GM12878 (cell line): ENCODE measurements around the gene SERPINI1. TPM values are rescaled to one million over a fixed set of nuclear protein-coding genes. Genes with fewer than 3 reads are reported as not detected.

ENCODE experiments used
- ATF2 ChIP-seq: IDR thresholded peaks from 2 replicates; pipeline ENCODE4 v1.6.1; 2012; ENCODE audit warnings: low read length, inconsistent platforms
- CBFB ChIP-seq: IDR thresholded peaks from 2 replicates; pipeline ENCODE4 v1.6.1; 2016; ENCODE audit warnings: antibody characterized with exemption, low read depth
- CBX3 ChIP-seq: fragments of 200-600 bp; sonication (generic); IDR thresholded peaks from 2 replicates; pipeline ENCODE4 v1.6.1; 2016; ENCODE audit warnings: low read depth, borderline replicate concordance
- ESRRA ChIP-seq: IDR thresholded peaks from 2 replicates; pipeline ENCODE4 v1.6.1; 2012; ENCODE audit warnings: mild to moderate bottlenecking, low read length, improper control_type of control experiment
- FOXK2 ChIP-seq: fragments of 450-650 bp; IDR thresholded peaks from 2 replicates; pipeline ENCODE4 v1.6.1; 2017; ENCODE audit warnings: mild to moderate bottlenecking, moderate library complexity
- GATAD2B ChIP-seq: fragments of 450-650 bp; conservative IDR thresholded peaks from 2 replicates; pipeline ENCODE4 v1.6.1; 2017; ENCODE audit warnings: low read depth, mild to moderate bottlenecking, moderate library complexity
- JUND ChIP-seq: IDR thresholded peaks from 2 replicates; pipeline ENCODE4 v1.6.1; 2012; ENCODE audit warnings: low read depth, mild to moderate bottlenecking, low read length, improper control_type of control experiment, moderate library complexity
- KAT2A ChIP-seq: conservative IDR thresholded peaks from 2 replicates; pipeline ENCODE4 v1.6.1; 2011; ENCODE audit warnings: low read depth, low read length; ENCODE audit not compliant: control insufficient read depth
- NR2F1 ChIP-seq: fragments of 450-650 bp; conservative IDR thresholded peaks from 2 replicates; pipeline ENCODE4 v1.6.1; 2017; ENCODE audit warnings: mild to moderate bottlenecking
- PAX5 ChIP-seq: IDR thresholded peaks from 2 replicates; pipeline ENCODE4 v1.6.1; 2011; ENCODE audit warnings: low read depth, low read length, borderline replicate concordance
- PML ChIP-seq: IDR thresholded peaks from 2 replicates; pipeline ENCODE4 v1.6.1; 2012; ENCODE audit warnings: low read length, inconsistent platforms
- RB1 ChIP-seq: fragments of 450-650 bp; formaldehyde crosslinking; IDR thresholded peaks from 2 replicates; pipeline ENCODE4 v1.6.1; 2017; ENCODE audit warnings: mild to moderate bottlenecking, borderline replicate concordance
- SRF ChIP-seq, 2 experiments: IDR thresholded peaks; 2 replicates each; pipeline ENCODE4 v1.6.1; 2011; ENCODE audit warnings: low read depth in 2 of 2, low read length in 2 of 2, mild to moderate bottlenecking in 1 of 2, moderate library complexity in 1 of 2
- SUZ12 ChIP-seq: fragments of 200-600 bp; sonication (generic); IDR thresholded peaks from one replicate; pipeline ENCODE4 v1.6.1; 2018; ENCODE audit warnings: antibody characterized with exemption, mild to moderate bottlenecking; ENCODE audit not compliant: unreplicated experiment
- ZNF217 ChIP-seq: fragments of 450-650 bp; IDR thresholded peaks from 2 replicates; pipeline ENCODE4 v1.6.1; 2017; ENCODE audit warnings: antibody characterized with exemption, mild to moderate bottlenecking
- polyA plus RNA-seq, 11 experiments: library from polyadenylated mRNA; depleted of rRNA in 4 of 11; unstranded in 6 of 11; stranded (reverse) in 5 of 11; fragments of >200 nt; fragmentation: Nextera tagmentation in 4 of 11; fragmentation: Illumina TruSeq in 1 of 11; extraction: Ambion mirVana in 4 of 11; extraction: Trizol in 1 of 11; gene quantifications; 1 replicate in 1 of 11; 2 replicates in 10 of 11; pipeline versions ENCODE4 v1.2.1 to v1.2.3, GENCODE V29; 2011 to 2016; ENCODE audit warnings: inconsistent platforms in 2 of 11, missing spikeins in 2 of 11, low read depth in 1 of 11
- total RNA-seq, 4 experiments: library from RNA; depleted of rRNA in 3 of 4; stranded (reverse); fragments of >200 nt in 3 of 4; fragmentation: Illumina TruSeq in 1 of 4; extraction: Trizol in 1 of 4; gene quantifications; 2 replicates each; pipeline versions ENCODE4 v1.2.1 to v1.2.3, GENCODE V29; 2013 to 2021
- TF ChIP-seq, protein P1 (sequence below), 3 experiments: IDR thresholded peaks in 2 of 3; conservative IDR thresholded peaks in 1 of 3; 2 replicates each; pipeline ENCODE4 v1.5.1; 2011; ENCODE audit warnings: low read depth in 3 of 3, low read length in 3 of 3, mild to moderate bottlenecking in 3 of 3, control low read depth in 2 of 3, moderate library complexity in 2 of 3, inconsistent platforms in 1 of 3, mixed read lengths in 1 of 3; ENCODE audit not compliant: control insufficient read depth in 2 of 3, insufficient read depth in 1 of 3; ENCODE audit errors: extremely low read depth in 1 of 3
- TF ChIP-seq, protein P2 (sequence below): fragments of 450-650 bp; IDR thresholded peaks from 2 replicates; pipeline ENCODE4 v1.6.1; 2017; ENCODE audit warnings: mild to moderate bottlenecking, moderate library complexity
- TF ChIP-seq, protein P3 (sequence below): fragments of 450-650 bp; formaldehyde crosslinking; IDR thresholded peaks from 2 replicates; pipeline ENCODE4 v1.4.0; 2022; ENCODE audit warnings: mild to moderate bottlenecking, moderate library complexity

SERPINI1 gene
- total and polyA plus RNA-seq, 10 of the 15 experiments (the other 5 are each of a cell fraction or from before 2014, with no cell fraction given) = 1.5 to 7.6 (median 3.6) TPM

DNA sequence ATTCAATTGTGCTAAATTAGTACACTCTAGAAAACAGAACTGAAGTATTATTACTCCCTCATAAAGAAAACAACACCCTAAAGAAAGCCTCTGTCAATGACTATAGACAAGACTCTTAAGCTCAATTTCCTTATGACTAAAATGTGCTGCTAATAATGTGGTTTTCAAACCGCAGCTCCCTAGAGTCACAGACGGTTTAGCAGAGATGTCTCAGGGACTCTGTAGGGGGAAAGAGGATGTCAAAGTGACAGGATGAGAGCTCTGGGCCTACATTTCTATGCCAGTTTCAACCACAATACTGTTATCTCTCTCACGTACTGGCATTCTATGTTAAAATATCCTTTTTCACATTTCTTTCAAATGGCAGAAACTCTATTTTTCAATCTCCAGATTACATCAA, 44.2 kb upstream of the SERPINI1 start (continued):
- TF ChIP-seq, protein P1, sequence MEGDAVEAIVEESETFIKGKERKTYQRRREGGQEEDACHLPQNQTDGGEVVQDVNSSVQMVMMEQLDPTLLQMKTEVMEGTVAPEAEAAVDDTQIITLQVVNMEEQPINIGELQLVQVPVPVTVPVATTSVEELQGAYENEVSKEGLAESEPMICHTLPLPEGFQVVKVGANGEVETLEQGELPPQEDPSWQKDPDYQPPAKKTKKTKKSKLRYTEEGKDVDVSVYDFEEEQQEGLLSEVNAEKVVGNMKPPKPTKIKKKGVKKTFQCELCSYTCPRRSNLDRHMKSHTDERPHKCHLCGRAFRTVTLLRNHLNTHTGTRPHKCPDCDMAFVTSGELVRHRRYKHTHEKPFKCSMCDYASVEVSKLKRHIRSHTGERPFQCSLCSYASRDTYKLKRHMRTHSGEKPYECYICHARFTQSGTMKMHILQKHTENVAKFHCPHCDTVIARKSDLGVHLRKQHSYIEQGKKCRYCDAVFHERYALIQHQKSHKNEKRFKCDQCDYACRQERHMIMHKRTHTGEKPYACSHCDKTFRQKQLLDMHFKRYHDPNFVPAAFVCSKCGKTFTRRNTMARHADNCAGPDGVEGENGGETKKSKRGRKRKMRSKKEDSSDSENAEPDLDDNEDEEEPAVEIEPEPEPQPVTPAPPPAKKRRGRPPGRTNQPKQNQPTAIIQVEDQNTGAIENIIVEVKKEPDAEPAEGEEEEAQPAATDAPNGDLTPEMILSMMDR (IDR thresholded peaks at IDR 0.05 in 2 of 3, conservative IDR thresholded peaks at IDR 0.05 in 1 of 3; ENCODE audit: control insufficient read depth in 2 of 3, extremely low read depth in 1 of 3, insufficient read depth in 1 of 3, low read depth in 3 of 3, low read length in 3 of 3) = no peak
- TF ChIP-seq RB1 (no peak; the same call in 1 of the 2 replicates), PAX5 (peak; percentile 92), ESRRA (no peak), KAT2A (no peak), NR2F1 (peak; percentile 84), PML (0 out of 2 replicates have a peak, but pooled peaks have one; percentile 29), CBFB (peak; percentile 96), SRF (IDR thresholded peaks at IDR 0.05; ENCODE audit: low read depth in 2 of 2, low read length in 2 of 2) (no peak), JUND (peak; percentile 27; the same call in 1 of the 2 replicates), SUZ12 (no peak), ATF2 (peak; percentile 83), FOXK2 (no peak), ZNF217 (peak; percentile 99), GATAD2B (peak; percentile 81), CBX3 (no peak)
- TF ChIP-seq, protein P2, sequence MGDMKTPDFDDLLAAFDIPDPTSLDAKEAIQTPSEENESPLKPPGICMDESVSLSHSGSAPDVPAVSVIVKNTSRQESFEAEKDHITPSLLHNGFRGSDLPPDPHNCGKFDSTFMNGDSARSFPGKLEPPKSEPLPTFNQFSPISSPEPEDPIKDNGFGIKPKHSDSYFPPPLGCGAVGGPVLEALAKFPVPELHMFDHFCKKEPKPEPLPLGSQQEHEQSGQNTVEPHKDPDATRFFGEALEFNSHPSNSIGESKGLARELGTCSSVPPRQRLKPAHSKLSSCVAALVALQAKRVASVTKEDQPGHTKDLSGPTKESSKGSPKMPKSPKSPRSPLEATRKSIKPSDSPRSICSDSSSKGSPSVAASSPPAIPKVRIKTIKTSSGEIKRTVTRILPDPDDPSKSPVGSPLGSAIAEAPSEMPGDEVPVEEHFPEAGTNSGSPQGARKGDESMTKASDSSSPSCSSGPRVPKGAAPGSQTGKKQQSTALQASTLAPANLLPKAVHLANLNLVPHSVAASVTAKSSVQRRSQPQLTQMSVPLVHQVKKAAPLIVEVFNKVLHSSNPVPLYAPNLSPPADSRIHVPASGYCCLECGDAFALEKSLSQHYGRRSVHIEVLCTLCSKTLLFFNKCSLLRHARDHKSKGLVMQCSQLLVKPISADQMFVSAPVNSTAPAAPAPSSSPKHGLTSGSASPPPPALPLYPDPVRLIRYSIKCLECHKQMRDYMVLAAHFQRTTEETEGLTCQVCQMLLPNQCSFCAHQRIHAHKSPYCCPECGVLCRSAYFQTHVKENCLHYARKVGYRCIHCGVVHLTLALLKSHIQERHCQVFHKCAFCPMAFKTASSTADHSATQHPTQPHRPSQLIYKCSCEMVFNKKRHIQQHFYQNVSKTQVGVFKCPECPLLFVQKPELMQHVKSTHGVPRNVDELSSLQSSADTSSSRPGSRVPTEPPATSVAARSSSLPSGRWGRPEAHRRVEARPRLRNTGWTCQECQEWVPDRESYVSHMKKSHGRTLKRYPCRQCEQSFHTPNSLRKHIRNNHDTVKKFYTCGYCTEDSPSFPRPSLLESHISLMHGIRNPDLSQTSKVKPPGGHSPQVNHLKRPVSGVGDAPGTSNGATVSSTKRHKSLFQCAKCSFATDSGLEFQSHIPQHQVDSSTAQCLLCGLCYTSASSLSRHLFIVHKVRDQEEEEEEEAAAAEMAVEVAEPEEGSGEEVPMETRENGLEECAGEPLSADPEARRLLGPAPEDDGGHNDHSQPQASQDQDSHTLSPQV = no peak
- TF ChIP-seq, protein P3, sequence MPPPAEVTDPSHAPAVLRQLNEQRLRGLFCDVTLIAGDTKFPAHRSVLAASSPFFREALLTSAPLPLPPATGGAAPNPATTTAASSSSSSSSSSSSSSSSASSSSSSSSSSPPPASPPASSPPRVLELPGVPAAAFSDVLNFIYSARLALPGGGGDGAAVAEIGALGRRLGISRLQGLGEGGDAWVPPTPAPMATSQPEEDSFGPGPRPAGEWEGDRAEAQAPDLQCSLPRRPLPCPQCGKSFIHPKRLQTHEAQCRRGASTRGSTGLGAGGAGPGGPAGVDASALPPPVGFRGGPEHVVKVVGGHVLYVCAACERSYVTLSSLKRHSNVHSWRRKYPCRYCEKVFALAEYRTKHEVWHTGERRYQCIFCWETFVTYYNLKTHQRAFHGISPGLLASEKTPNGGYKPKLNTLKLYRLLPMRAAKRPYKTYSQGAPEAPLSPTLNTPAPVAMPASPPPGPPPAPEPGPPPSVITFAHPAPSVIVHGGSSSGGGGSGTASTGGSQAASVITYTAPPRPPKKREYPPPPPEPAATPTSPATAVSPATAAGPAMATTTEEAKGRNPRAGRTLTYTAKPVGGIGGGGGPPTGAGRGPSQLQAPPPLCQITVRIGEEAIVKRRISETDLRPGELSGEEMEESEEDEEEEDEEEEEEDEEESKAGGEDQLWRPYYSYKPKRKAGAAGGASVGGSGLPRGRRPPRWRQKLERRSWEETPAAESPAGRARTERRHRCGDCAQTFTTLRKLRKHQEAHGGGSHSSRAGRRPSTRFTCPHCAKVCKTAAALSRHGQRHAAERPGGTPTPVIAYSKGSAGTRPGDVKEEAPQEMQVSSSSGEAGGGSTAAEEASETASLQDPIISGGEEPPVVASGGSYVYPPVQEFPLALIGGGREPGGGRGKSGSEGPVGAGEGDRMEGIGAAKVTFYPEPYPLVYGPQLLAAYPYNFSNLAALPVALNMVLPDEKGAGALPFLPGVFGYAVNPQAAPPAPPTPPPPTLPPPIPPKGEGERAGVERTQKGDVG (CRISPR knock-in tag) = no peak
- TF ChIP-seq, all 136 proteins: peak for 47
